ENCODE data around the gene BICC1. TPM values are rescaled to one million over a fixed set of nuclear protein-coding genes. Genes with fewer than 3 reads are reported as not detected.

BICC1 gene
- total and polyA plus RNA-seq, 2 of the 8 experiments (the other 6 are each of a cell fraction or from before 2014, with no cell fraction given): 0.20 to 0.73 TPM

DNA sequence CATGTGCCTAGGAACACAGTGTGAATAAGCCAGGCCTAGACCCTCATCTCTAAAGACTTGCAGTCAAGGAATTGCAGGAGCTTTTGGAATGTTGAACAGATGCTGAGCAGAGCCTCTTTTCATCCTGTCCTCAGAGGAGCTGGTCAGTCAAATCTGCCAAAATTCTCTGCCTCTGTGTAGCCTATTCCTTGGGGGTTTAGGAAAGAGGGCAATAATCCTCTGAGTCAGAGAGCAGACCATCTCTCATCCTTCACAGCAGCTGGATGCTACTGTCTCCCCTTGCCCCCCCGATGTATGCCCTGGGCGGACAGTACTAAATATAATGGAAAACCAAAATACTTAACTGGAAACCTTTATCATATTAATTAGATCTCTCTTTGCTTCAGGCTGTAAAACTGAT is 52.6 kb downstream of the BICC1 start:
- H4K8ac ChIP-seq (ENCODE audit: extremely low read depth, insufficient read depth, low read length): no peak overlapping the region
- H2BK5ac ChIP-seq (ENCODE audit: low read depth, low read length): no peak overlapping the region
- H3K4me2 ChIP-seq (ENCODE audit: insufficient read depth in 1 of 2, low read depth in 2 of 2, low read length in 2 of 2): no peak overlapping the region
- no peaks in the 10 kb centered on the region for H3K4me1 ChIP-seq (replicated peaks in 1 of 4; ENCODE audit: control insufficient read depth in 3 of 4, insufficient read depth in 4 of 4, low read length in 3 of 4)
- H2BK20ac ChIP-seq (ENCODE audit: low read length): no peak overlapping the region
- no peak overlapping the region for H3K18ac ChIP-seq (ENCODE audit: extremely low read depth, low read length)
- no peak overlapping the region for H3K4me3 ChIP-seq (ENCODE audit: extremely low read depth in 1 of 4, insufficient read depth in 2 of 4, low read depth in 3 of 4, low read length in 4 of 4)
- CTCF ChIA-PET (ENCODE audit: partially characterized antibody): no interaction called here
- no peak overlapping the region for H4K5ac ChIP-seq (ENCODE audit: insufficient read length, low read depth, low read length)
- H4K20me1 ChIP-seq (replicated peaks in 1 of 2; ENCODE audit: control insufficient read depth in 1 of 2, insufficient read depth in 2 of 2, low read length in 2 of 2): no peaks in the 10 kb centered on the region
- H3K23me2 ChIP-seq (ENCODE audit: low read depth, low read length): no peaks in the 10 kb centered on the region; the same call in 1 of the 2 replicates
- no peak overlapping the region for H3K27ac ChIP-seq (ENCODE audit: low read depth, low read length)
- FAIRE-seq: no peak
- H3K9me3 ChIP-seq (ENCODE audit: insufficient read depth in 2 of 2, low read depth in 1 of 2, low read length in 1 of 2): no peaks in the 10 kb centered on the region
- H3K79me2 ChIP-seq (ENCODE audit: control insufficient read depth in 1 of 2, insufficient read depth in 2 of 2, low read length in 2 of 2): no peaks in the 10 kb centered on the region
- no peak overlapping the region for H3K14ac ChIP-seq (ENCODE audit: insufficient read length)
- H3K56ac ChIP-seq (replicated peaks; ENCODE audit: insufficient read length, low read depth, low read length): no peak overlapping the region
- 84% methylated on average over 2 of the region's 2 CpGs; no CpG with 5 or more reads in 1 of the 2 experiments for WGBS, 2 experiments (ENCODE audit: extremely low coverage in 1 of 2, insufficient coverage in 1 of 2, insufficient read length in 1 of 2, insufficient replicate concordance in 2 of 2, low coverage in 1 of 2, low lambda C conversion rate in 2 of 2, missing lambda C conversion rate in 1 of 2)
- no peaks in the 10 kb centered on the region for H3K36me3 ChIP-seq (ENCODE audit: control insufficient read depth in 2 of 4, insufficient read depth in 4 of 4, low read length in 3 of 4)
- H3K23ac ChIP-seq (ENCODE audit: insufficient read length): no peak overlapping the region
- no peak overlapping the region for H2BK120ac ChIP-seq (replicated peaks; ENCODE audit: low read depth, low read length)
- no peak overlapping the region for H2AFZ ChIP-seq (ENCODE audit: low read length)
- H3K79me1 ChIP-seq (ENCODE audit: low read depth, low read length): no peaks in the 10 kb centered on the region
- no peaks in the 10 kb centered on the region for H3K27me3 ChIP-seq (replicated peaks in 1 of 4; ENCODE audit: control insufficient read depth in 3 of 4, extremely low read depth in 1 of 4, insufficient read depth in 3 of 4, low read length in 3 of 4)
- H2AK5ac ChIP-seq (ENCODE audit: low read depth, low read length): no peak overlapping the region
- H3K9ac ChIP-seq (replicated peaks in 1 of 4; ENCODE audit: extremely low read depth in 1 of 4, low read depth in 3 of 4, low read length in 3 of 4): no peak overlapping the region
- no peak overlapping the region for H4K91ac ChIP-seq (replicated peaks; ENCODE audit: insufficient read length, low read length)
- no peak overlapping the region for H3K4ac ChIP-seq (replicated peaks; ENCODE audit: insufficient read length, low read depth, low read length)
- POLR2A ChIA-PET (ENCODE audit: partially characterized antibody): no interaction called here
- no peak overlapping the region for H2BK12ac ChIP-seq (ENCODE audit: low read depth, low read length)
- DNase-seq (ENCODE audit: low read depth in 1 of 2, low spot score in 2 of 2): no peak
- TF ChIP-seq HDAC2 (IDR thresholded peaks at IDR 0.05; ENCODE audit: borderline replicate concordance in 1 of 2, low read depth in 2 of 2, low read length in 2 of 2) (no peak), FOSL1 (IDR thresholded peaks at IDR 0.05; ENCODE audit: insufficient read depth, low read depth, low read length) (no peak), ZNF274 (IDR thresholded peaks at IDR 0.05; ENCODE audit: borderline replicate concordance, extremely low read depth, low read length) (no peak), CHD2 (IDR thresholded peaks at IDR 0.05; ENCODE audit: low read length) (no peak), GTF2F1 (IDR thresholded peaks at IDR 0.05; ENCODE audit: borderline replicate concordance, low read depth, low read length) (no peak)
- H2BK15ac ChIP-seq (ENCODE audit: low read length): no peak overlapping the region
